HG02970 (cell line): Measurements from ENCODE around the gene RGS7.
"Not testable (repeated sequence)": the region's sequence is repeated elsewhere in the genome, so short reads cannot be mapped to it uniquely, and the experiment has no call there.

Source experiments
- ATAC-seq: cut with Tn5 transposase; IDR thresholded peaks from one replicate; pipeline ENCODE4 v1.9.1; 2021; ENCODE audit warnings: mild to moderate bottlenecking, moderate library complexity, moderate number of reproducible peaks; ENCODE audit not compliant: unreplicated experiment, low FRiP score

The RGS7 gene

DNA sequence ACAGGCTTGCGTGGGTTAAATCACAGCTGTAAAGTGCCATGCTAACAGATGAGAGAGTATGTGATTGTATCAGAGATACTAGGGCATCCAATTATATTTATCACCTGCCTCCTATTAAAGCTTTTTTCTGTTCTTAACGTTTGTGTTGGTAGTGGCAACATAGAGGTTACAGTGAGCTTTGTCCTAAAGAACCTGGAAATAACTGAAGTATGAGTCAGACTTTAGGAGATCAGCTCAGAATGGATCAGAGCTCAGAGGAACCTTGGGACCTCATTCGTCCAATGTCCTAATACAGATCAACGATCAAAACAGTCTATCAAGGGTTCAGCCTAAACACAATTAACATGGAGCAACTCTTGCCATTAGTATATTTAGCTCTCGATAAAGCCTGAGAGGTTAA is 81.0 kb downstream of the RGS7 start:
- ATAC-seq: no peak

DNA sequence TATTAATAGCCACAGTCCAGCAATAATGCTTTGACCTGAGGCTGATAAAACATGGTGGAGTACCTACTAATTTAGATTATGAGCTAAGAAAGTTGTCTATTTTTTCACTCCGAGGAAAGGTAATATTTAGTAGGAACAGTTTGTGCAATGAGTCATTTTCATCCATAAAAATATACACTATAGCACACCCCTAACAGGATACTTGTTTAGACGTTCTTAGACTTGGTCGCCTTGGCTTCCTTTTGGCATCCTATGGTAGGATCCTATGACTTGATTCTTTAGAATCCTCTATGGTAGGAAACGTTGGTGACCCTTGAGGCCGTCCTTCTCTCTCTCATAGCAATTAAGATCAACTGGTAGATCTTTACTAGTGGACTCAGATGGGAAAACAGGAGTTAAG is 81.8 kb downstream of the RGS7 start:
- no peak for ATAC-seq

DNA sequence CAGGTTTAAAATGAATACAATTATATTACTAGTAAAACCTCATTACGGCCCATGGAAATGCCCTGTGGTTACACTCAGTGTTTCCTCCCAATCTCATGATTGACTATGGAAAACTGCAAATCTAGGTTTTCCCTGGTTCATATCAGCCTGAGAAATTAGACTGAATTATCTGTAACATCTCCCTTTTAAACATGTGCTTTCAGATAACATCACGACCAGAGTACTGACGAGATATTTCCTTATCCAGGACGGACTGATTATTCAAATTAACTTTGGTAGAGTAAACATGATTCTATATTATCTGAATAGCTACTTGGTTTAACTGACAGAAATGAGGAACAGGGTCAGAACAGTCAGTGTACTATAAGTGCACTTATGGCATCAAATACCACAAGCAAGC is 82.3 kb downstream of the RGS7 start:
- ATAC-seq: no peak

DNA sequence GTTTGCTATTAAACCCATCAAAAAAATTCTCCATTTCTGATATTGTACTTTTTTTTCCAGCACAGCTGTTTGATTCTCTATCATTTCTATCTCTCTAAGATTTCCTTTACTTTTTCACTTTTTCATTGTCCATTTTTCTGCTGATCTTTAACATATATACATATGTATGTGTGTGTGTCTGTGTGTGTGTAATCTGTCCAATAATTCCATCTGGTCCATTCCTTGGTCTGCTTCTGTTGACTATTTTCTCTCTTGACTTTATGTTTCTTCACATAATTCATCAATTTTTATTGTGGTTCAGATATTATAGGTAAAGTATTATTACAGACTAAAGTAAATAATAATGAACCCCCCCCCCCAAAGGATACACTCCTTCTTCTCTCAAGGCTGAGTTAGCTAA is 84.2 kb downstream of the RGS7 start:
- ATAC-seq: no peak

DNA sequence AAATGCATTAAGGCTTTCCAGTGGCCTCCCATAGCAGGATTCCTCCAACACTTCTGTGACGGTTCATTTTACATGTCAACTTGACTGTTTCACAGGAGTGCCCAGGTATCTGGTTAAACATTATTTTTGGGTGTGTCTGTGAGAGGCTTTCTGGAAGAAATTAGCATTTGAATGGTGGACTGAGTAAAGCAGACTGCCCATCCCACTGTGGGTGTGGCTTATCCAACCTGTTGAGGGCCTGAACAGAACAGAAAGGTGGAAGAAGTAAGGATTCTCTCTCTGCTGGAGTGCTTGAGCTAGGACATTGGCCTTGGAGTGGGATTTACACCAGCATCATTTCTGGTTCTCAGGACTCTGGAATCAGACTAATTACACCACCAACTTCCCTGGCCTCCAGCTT is 85.6 kb downstream of the RGS7 start:
- ATAC-seq: no peak

DNA sequence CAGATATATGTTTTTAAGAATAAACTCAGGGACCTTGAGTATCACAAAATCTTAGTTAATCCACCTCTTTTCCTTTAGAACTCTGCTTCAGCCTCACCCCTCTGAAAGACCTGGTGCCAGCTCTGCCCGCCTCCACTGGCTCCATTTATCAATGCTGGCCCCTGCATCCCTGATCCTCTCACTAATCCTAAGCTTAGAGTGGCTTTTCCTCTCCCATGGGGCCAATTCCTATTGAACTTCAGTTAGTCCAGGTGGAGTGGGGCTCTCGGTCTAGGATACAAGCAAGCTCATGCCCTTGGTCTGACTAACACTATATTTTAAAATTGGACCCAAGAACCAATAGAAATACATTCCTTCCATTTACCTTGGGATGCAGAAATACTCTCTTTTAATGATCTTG is 87.0 kb downstream of the RGS7 start:
- ATAC-seq: no peak

DNA sequence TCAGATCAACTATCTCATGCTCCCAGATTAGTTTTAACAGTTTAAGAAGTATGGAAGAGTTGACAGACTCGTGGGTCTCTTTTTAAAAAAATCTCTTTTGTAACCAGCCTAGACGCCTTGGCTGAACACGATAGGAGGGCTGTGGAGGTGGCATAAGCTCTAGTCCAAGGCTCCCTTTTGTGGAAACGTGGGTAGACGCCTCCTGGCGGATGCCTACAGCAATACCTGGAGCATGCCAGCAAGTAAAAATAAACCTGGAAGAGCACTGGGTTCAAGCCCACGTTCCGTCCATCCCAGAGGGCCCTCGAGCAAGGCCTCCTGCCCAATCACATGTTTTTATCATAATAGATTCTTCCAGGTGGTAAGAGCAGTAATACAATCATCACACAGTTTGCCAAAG is 87.9 kb downstream of the RGS7 start:
- no peak for ATAC-seq

DNA sequence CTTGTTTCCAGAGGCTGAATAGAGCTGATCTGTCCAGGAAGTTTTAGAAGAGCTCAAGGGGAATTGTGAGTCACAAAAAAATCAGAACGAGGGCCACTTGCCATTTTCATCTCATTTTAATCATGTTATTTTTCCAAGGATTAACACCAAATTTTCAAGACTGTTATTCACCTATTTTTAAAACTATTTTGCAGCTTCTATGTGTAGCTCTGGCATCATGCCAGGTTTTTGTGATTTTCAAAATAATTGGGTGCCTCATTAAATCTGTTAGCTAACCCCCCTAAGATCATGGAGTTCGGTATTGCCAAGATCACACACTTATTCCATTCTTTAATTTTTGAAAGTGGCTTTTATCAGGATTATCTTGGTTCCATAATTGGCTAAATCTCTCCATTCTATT is 90.9 kb downstream of the RGS7 start:
- ATAC-seq: no peak

DNA sequence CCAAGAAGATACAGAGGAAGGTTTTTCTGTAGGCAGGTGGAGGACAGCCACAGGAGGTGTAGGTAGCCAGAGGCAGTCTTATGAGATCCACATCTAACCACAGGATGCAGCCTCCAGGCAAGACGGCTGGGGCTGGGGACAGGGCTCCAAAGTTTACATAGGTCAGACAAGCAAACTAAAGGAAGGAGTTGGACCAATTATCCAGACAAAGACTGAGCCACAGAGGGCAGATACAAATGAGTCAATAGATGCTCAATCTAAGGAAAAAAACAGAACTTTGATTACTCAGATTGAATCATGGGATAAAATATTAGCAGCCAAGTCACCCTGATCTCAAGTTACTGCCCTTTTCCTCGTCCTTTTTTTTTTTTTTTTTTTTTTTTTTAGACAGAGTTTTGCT is 91.6 kb downstream of the RGS7 start:
- no peak for ATAC-seq

DNA sequence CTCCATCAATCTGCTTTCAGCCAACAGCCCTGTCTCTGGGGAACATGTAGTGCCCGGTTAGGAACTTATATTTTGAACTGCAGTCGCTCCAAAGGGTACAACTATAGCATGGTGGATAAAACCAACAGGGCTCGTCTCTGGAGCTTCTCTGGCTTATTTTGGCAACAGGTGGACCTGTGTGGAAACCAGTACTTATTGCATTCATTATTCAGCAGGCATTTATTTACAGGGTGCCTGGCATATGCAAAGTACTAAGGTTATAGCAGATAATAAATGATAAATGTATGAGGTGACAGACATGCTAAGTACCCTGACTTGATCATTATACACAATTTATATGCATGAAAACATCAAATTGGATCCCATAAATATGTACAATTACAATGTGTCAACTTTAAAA is 93.7 kb downstream of the RGS7 start:
- no peak for ATAC-seq

DNA sequence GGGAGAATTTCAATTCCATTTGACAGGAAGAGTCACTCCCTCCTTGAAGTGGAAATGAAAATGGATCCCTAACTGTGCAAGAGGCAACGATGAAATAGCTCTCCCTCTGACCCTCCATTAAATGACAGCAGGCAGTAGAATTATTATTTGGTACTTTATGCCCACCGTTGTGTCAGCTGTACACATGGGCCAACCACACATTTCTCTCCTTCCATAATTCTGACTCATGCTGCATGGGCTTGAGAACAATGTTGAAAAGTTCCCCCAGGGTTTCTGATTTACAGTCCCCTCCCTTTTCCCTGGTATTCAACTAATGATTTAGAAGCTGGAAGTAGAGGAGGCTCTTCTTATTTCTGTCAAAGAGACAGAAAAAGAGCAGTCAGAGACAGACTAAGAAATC is 103.5 kb downstream of the RGS7 start:
- no peak for ATAC-seq

DNA sequence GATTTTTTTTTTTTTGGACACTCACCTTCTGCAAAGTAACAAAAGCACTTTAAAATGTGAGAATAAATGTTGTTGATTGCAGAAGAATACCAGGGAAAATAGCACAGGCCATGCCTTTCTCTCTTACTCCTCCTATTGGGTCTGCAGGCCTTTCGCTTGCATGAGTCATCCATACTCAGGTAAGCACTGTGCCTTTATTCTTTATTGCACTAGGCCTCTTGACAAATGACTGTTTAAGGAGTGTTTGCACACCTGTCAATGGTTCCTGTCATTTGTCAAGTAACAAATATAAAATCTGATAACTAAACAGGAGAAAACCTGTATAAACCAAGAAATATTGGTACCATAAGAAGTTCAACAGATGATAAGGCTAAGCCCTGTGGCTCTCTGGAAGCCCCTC is 106.5 kb downstream of the RGS7 start:
- ATAC-seq: no peak

DNA sequence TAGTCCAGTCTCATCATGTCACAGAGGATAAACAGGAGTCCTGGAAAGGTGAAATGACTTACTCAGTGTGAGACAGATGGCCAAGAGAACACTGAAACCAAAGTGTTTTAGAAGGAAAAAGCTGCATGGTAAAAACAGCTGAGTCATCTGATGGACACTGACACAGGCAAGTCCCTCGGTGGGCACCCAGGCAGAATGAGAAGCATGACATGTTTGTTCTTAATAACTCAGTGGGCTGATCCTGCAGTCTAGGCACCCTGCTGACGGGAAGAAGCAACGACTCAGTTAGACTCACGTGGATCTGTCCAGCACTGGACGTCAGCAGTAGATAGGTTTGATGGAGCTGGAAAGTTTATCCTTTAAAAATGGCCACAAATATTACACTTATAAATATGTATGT is 116.9 kb downstream of the RGS7 start:
- no peak for ATAC-seq

DNA sequence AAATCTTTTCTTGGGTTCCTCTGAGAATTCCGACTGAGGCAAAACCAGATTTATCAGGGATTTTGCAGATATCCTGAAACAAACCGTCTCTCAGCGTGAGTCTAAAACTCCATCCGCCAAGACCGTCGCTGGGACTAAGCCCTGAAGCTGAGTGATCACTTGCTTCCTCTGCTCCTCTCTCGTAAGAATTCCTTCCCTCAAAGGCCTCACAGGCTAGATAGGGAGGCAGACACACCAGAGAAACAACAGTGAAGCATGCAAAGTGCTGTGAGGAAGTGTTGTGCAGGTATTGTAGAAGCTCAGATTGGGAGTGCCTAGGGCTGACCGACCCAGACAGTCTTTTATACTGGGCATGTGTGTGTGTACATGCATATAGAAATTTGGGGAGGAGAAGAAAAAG is 119.1 kb downstream of the RGS7 start:
- ATAC-seq: no peak

DNA sequence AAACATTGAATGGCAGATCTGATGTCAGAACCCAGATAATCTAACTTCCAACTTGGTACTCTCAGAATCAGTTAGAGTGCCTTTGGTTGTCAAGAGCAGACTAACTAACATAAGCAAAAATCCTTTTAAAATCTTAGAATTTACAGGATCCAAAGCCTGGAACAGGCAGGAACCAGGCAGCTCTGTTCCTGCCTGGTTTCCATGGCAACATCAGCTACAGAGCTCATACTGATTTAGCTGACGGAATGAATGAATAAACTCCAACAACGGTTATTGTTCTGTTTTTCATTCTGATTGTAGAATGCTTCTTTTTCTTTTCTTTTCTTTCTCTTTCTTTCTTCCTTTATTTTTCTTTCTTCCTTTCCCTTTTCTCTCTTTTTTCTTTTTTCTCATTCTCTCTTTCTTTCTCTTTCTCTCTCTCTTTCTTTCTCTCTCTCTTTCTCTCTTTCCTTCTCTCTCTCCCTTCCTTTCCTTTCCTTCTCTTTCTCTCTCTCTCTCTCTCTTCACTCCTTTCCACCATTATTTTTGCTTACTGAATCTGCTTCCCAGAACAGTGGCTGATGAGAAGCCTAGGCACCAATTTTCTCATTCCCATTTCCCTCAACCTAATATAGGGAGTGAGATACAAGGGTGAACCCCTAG is 121.6 kb downstream of the RGS7 start:
- ATAC-seq: no peak

DNA sequence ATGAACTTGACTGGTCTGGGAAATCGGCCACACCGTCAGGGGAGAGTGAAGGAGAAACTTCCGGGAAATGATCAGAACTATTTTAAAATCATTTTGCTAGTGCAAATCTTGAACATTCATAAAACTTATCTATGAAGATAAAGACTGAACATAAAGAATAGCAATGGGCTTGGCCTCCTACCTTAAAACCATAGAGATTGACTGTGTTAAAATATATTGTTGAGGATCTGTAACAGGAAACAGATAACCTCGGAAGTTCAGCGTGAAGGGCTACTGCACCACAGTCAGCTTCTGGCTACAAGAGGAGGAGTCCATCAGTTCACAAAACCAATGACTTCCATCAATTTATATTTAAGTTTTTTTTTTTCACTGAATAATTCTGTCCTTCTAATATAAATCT is 127.3 kb downstream of the RGS7 start:
- no peak for ATAC-seq

DNA sequence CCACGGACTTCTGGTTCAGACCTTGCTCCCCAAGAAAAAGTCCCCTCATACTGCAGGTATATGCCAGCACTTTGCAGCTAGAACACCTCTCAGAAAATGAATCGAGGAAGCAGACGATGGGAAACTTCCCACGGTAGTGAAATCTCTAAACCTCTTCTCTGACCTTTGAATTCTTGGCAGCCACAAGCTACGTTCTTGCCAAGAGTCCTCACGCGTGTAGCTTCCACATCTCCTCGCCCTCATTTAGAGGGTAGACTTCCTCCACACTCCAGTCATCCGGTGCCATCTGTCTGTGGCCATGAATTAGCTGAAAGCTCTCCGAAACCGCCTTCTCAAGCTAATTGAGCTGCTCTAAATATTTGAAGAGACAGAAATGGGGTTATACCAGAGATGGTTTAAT is 127.8 kb downstream of the RGS7 start:
- ATAC-seq: no peak

DNA sequence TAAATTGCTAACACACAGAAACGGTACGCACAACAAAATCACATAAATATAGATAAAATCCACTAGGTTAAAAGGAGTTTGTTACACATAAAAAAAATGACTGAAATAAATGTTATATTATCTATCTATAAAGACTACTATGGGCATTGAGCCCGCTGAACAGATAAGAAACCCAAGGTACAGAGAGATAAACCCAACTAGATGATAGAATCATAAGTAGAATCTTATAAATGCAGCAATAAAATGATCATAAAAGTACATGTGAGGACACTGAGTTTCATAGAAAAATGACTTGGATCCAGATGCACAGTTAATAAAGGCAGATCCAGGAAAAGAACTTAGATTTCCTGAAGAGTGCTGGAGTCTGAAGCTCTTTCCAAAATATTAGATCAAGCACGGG is 128.7 kb downstream of the RGS7 start:
- no peak for ATAC-seq

DNA sequence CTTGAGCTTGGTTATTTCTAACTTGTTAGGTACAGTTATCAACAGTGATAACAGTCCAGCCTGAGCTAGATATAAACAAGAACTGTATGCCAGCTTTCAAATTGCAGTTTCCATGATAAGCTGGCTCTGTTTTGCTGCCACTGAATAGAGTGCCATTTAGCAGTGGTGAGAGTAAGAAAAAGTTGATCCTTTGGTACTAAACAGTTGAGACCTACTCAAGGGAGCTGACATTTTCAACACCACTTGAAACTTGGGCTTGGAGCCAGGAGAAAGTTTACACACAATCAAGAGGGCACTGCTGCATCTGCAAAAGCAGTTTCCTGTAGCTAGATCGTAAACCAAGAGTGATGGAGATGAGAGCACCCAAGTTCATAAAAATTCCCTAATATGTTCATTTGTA is 131.3 kb downstream of the RGS7 start:
- no peak for ATAC-seq

DNA sequence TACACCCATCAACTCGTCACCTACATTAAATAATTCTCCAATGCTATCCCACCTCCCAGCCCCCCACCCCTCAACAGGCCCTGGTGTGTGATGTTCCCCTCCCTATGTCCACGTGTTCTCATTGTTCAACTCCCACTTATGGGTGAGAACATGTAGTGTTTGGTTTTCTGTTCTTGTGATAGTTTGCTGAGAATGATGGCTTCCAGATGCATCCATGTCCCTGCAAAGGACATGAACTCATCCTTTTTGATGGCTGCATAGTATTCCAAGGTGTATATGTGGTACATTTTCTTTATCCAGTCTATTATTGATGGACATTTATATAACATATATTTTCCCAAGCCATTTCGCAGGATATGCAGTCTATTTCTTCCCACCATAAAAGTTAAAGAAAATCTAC is 132.8 kb downstream of the RGS7 start:
- not testable (repeated sequence) for ATAC-seq

DNA sequence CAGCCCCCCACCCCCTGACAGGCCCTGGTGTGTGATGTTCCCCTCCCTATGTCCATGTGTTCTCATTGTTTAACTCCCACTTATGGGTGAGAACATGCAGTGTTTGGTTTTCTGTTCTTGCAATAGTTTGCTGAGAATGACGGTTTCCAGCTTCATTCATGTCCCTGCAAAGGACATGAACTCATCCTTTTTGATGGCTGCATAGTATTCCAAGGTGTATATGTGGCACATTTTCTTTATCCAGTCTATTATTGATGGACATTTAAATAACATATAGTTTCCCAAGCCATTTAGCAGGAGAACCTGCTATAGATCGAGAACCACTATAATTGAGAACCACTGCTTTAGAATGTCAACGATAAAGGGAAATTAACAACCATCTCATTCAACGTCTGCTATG is 134.2 kb downstream of the RGS7 start:
- ATAC-seq: not testable (repeated sequence)

DNA sequence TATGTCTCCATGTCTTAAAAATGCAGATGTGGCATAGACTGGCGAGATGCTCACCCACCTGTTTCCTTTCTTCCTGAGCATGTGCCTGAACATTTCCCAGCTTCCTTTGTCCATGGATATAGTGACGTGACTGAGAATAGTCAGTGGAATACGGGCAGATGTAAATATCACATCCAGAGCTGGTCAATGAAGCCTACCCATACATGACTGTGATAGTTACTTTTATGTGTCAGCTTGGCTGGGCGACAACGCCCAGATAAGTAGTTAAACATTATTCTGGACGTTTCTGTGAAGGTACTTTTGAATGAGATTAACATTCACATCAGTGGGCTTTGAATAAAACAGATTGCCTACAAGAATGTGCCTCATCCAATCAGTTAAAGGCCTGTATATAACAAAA is 135.7 kb downstream of the RGS7 start:
- ATAC-seq: no peak

DNA sequence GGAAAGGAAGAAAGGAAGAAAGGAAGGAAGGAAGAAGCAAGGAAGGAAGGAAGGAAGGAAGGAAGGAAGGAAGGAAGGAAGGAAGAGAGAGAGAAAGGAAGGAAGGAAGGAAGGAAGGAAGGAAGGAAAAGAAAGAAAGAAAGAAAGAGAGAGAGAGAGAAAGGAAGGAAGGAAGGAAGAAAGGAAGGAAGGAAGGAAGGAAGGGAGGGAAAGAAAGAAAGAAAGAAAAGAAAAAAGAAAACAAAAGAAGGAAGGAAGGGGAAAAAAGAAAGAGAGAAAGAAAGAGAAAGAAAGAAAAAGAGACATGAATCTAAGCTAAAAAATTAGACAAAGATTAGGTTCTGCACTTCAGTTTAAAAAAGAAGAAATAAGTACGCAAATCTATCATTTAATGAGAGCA is 136.1 kb downstream of the RGS7 start:
- ATAC-seq: not testable (repeated sequence)
